GM19324 (cell line): ENCODE data around the gene EIPR1.
A peak's percentile ranks its signal among the peaks of the same experiment; 100 is the strongest.

Experiments
- ATAC-seq: cut with Tn5 transposase; IDR thresholded peaks from one replicate; pipeline ENCODE4 v1.9.1; 2021; ENCODE audit warnings: mild to moderate bottlenecking, moderate library complexity; ENCODE audit not compliant: unreplicated experiment, low FRiP score

EIPR1 gene

GRCh38 chr2:3309496-3310355, 67.9 kb downstream of the EIPR1 start:
- no peak for ATAC-seq

GRCh38 chr2:3307901-3308300, 69.7 kb downstream of the EIPR1 start:
- ATAC-seq = no peak

GRCh38 chr2:3307236-3307635, 70.4 kb downstream of the EIPR1 start:
- no peak for ATAC-seq

GRCh38 chr2:3305952-3306351, 71.7 kb downstream of the EIPR1 start:
- no peak for ATAC-seq

- ATAC-seq = no peak
These were observed 72.2 kb downstream of the EIPR1 start for GRCh38 chr2:3305431-3305830.

- ATAC-seq = peak; percentile 94
These were observed 73.8 kb downstream of the EIPR1 start for GRCh38 chr2:3303583-3304406.

- no peak for ATAC-seq
These were observed 74.7 kb downstream of the EIPR1 start for GRCh38 chr2:3302751-3303582.

GRCh38 chr2:3302421-3302750, 75.2 kb downstream of the EIPR1 start:
- ATAC-seq = no peak

- no peak for ATAC-seq
These were observed 76.6 kb downstream of the EIPR1 start for GRCh38 chr2:3301001-3301400.

- no peak for ATAC-seq
These were observed 77.2 kb downstream of the EIPR1 start for GRCh38 chr2:3300224-3300995.

- ATAC-seq = no peak
These were observed 77.9 kb downstream of the EIPR1 start for GRCh38 chr2:3299703-3300102.

- no peak for ATAC-seq
These were observed 78.5 kb downstream of the EIPR1 start for GRCh38 chr2:3299130-3299529.

GRCh38 chr2:3298191-3298590, 79.4 kb downstream of the EIPR1 start:
- ATAC-seq = no peak

- ATAC-seq = no peak
These were observed 80.1 kb downstream of the EIPR1 start for GRCh38 chr2:3297523-3297922.

GRCh38 chr2:3296182-3296972, 81.2 kb downstream of the EIPR1 start:
- no peak for ATAC-seq

- no peak for ATAC-seq
These were observed 83.1 kb downstream of the EIPR1 start for GRCh38 chr2:3294493-3294892.

GRCh38 chr2:3294069-3294468, 83.5 kb downstream of the EIPR1 start:
- no peak for ATAC-seq

GRCh38 chr2:3293221-3293620, 84.4 kb downstream of the EIPR1 start:
- ATAC-seq = no peak

GRCh38 chr2:3292416-3292815, 85.2 kb downstream of the EIPR1 start:
- ATAC-seq = no peak
